Neural cell (in vitro differentiated cells): ENCODE data around the gene PSG1. TPM values are rescaled to one million over a fixed set of nuclear protein-coding genes. Genes with fewer than 3 reads are reported as not detected.
"Not testable (repeated sequence)": the region's sequence is repeated elsewhere in the genome, so short reads cannot be mapped to it uniquely, and the experiment has no call there.

Experiments
- H2AFZ ChIP-seq: fragments of 200-600, 300-800 bp; sonication (generic), shearing (Covaris generic); 2 replicates; pipeline ENCODE4 v1.6.0; 2014; ENCODE audit warnings: low read depth, mild to moderate bottlenecking, antibody characterized with exemption, low read length, moderate library complexity
- H3F3A ChIP-seq: fragments of 200-600 bp; shearing (Covaris generic); 2 replicates; pipeline ENCODE4 v1.6.1; 2016; ENCODE audit warnings: mild to moderate bottlenecking, moderate library complexity, mixed read lengths, antibody characterized with exemption, low read length; ENCODE audit not compliant: insufficient read depth, poor library complexity, severe bottlenecking
- H3K27ac ChIP-seq: fragments of 200-600, 300-800 bp; sonication (generic), shearing (Covaris generic); 2 replicates; pipeline ENCODE4 v1.5.1; 2014; ENCODE audit warnings: mild to moderate bottlenecking, low read length, moderate library complexity
- H3K27me3 ChIP-seq: fragments of 300-800, 200-600 bp; sonication (generic), shearing (Covaris generic); 2 replicates; pipeline ENCODE4 v1.6.0; 2014; ENCODE audit warnings: mild to moderate bottlenecking, low read depth, low read length, moderate library complexity; ENCODE audit not compliant: insufficient read depth
- H3K36me3 ChIP-seq: fragments of 300-800, 200-600 bp; sonication (generic), shearing (Covaris generic); 2 replicates; pipeline ENCODE4 v1.5.1; 2014; ENCODE audit warnings: mild to moderate bottlenecking, antibody characterized with exemption, low read length, moderate library complexity; ENCODE audit not compliant: insufficient read depth
- H3K4me2 ChIP-seq: fragments of 300-800, 200-600 bp; sonication (generic), shearing (Covaris generic); 2 replicates; pipeline ENCODE4 v1.6.0; 2014; ENCODE audit warnings: mild to moderate bottlenecking, low read length
- H3K4me3 ChIP-seq: fragments of 300-800, 200-600 bp; sonication (generic), shearing (Covaris generic); 2 replicates; pipeline ENCODE4 v1.5.1; 2014; ENCODE audit warnings: mild to moderate bottlenecking, low read length, moderate library complexity
- H3K79me2 ChIP-seq: fragments of 200-600 bp; shearing (Covaris generic); replicated peaks from 2 replicates; pipeline ENCODE4 v1.6.0; 2014; ENCODE audit warnings: mild to moderate bottlenecking, low read length, moderate library complexity; ENCODE audit not compliant: insufficient read depth
- H3K9ac ChIP-seq: fragments of 300-800, 200-600 bp; sonication (generic), shearing (Covaris generic); 2 replicates; pipeline ENCODE4 v1.6.1; 2016; ENCODE audit warnings: mild to moderate bottlenecking, low read length, mixed read lengths
- H3K9me2 ChIP-seq: fragments of 200-600 bp; shearing (Covaris generic); 2 replicates; pipeline ENCODE4 v1.6.1; 2016; ENCODE audit warnings: mild to moderate bottlenecking, low read length, mixed read lengths; ENCODE audit not compliant: insufficient read depth
- H3K9me3 ChIP-seq: fragments of 200-600, 300-800 bp; sonication (generic), shearing (Covaris generic); 2 replicates; pipeline ENCODE4 v1.6.1; 2016; ENCODE audit warnings: mild to moderate bottlenecking, mixed run types, low read length, moderate library complexity, mixed read lengths
- H4K20me1 ChIP-seq: fragments of 200-600 bp; shearing (Covaris generic); 2 replicates; pipeline ENCODE4 v1.6.1; 2016; ENCODE audit warnings: mild to moderate bottlenecking, mixed run types; ENCODE audit not compliant: insufficient read depth
- EP300 ChIP-seq: fragments of 450-650 bp; conservative IDR thresholded peaks from 2 replicates; pipeline ENCODE4 v1.6.1; 2014; ENCODE audit warnings: antibody characterized with exemption, mild to moderate bottlenecking, moderate library complexity; ENCODE audit not compliant: poor library complexity, severe bottlenecking
- EZH2 ChIP-seq: fragments of 200-600, 300-800 bp; shearing (Covaris generic), sonication (generic); IDR thresholded peaks from 2 replicates; pipeline ENCODE4 v1.6.1; 2014; ENCODE audit warnings: antibody characterized with exemption, low read length, borderline replicate concordance, mild to moderate bottlenecking; ENCODE audit not compliant: insufficient read depth, poor library complexity, severe bottlenecking
- MXI1 ChIP-seq: fragments of 450-650 bp; conservative IDR thresholded peaks from 2 replicates; pipeline ENCODE4 v1.6.1; 2014; ENCODE audit warnings: antibody characterized with exemption, mild to moderate bottlenecking; ENCODE audit not compliant: poor library complexity, severe bottlenecking
- POLR2AphosphoS5 ChIP-seq: IDR thresholded peaks from 2 replicates; pipeline ENCODE4 v1.6.1; 2012
- RAD21 ChIP-seq: fragments of 450-650 bp; conservative IDR thresholded peaks from 2 replicates; pipeline ENCODE4 v1.6.1; 2014; ENCODE audit warnings: antibody characterized with exemption, mild to moderate bottlenecking, moderate library complexity
- SMC3 ChIP-seq: fragments of 450-650 bp; conservative IDR thresholded peaks from 2 replicates; pipeline ENCODE4 v1.6.1; 2014; ENCODE audit warnings: antibody characterized with exemption, mild to moderate bottlenecking, moderate library complexity; ENCODE audit not compliant: poor library complexity
- TAF1 ChIP-seq: IDR thresholded peaks from 2 replicates; pipeline ENCODE4 v1.6.1; 2012; ENCODE audit warnings: low read depth
- polyA plus RNA-seq: library from polyadenylated mRNA; depleted of rRNA; stranded (reverse); fragments of >200 nt; gene quantifications from 2 replicates; pipeline ENCODE4 v1.2.3, GENCODE V29; 2014
- TF ChIP-seq, protein P1 (sequence below): IDR thresholded peaks from 2 replicates; pipeline ENCODE4 v1.6.1; 2012; ENCODE audit warnings: borderline replicate concordance
- TF ChIP-seq, protein P2 (sequence below): fragments of 450-650 bp; IDR thresholded peaks from 2 replicates; pipeline ENCODE4 v1.5.1; 2014; ENCODE audit warnings: antibody characterized with exemption, mild to moderate bottlenecking, moderate library complexity; ENCODE audit not compliant: poor library complexity, severe bottlenecking

The PSG1 gene
- polyA plus RNA-seq, 1 donor from 2014 or later = not detected

DNA sequence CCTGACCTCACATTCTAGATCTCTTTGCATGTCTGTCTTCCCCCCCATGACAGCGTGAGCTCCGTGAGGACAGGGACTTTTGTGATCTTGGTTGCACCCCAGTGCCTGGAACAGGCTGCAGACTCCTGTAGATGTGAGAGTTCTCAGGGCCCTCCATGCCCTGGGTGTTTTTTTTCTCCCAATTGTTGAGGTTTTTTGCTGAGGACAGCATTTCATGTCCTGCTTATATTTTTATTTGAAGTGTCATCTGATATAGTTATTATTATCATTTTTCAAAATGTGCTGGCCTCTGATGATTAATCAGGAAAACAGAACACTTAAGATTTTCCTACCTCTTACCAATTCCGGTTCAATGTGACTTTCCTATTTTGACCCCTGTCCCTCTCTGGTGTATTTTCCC, 24.8 kb downstream of the PSG1 start:
- not testable (repeated sequence) for H4K20me1 ChIP-seq, H3K9me3 ChIP-seq, H3K9ac ChIP-seq, H3K4me2 ChIP-seq, H3K27me3 ChIP-seq, H3K36me3 ChIP-seq, H2AFZ ChIP-seq, H3F3A ChIP-seq, H3K9me2 ChIP-seq, H3K4me3 ChIP-seq, H3K79me2 ChIP-seq, H3K27ac ChIP-seq

GRCh38 chr19:42853231-42853630, 26.3 kb downstream of the PSG1 start:
- H2AFZ ChIP-seq, H3K4me3 ChIP-seq, H3K9me3 ChIP-seq, H3F3A ChIP-seq, H3K9ac ChIP-seq, H3K4me2 ChIP-seq, H3K27me3 ChIP-seq, H4K20me1 ChIP-seq, H3K27ac ChIP-seq, H3K79me2 ChIP-seq, H3K9me2 ChIP-seq, H3K36me3 ChIP-seq: not testable (repeated sequence)

- not testable (repeated sequence) for H3K9ac ChIP-seq, H3K79me2 ChIP-seq, H3K9me2 ChIP-seq, H3K36me3 ChIP-seq, H3K9me3 ChIP-seq, H3K27me3 ChIP-seq, H3F3A ChIP-seq, H3K27ac ChIP-seq, H2AFZ ChIP-seq, H3K4me3 ChIP-seq, H3K4me2 ChIP-seq, H4K20me1 ChIP-seq
Measured at GRCh38 chr19:42852821-42853220, 26.7 kb downstream of the PSG1 start.

GRCh38 chr19:42851718-42852280, 27.7 kb downstream of the PSG1 start:
- H3K9ac ChIP-seq, H2AFZ ChIP-seq, H4K20me1 ChIP-seq, H3K4me2 ChIP-seq, H3K4me3 ChIP-seq, H3K9me3 ChIP-seq, H3K79me2 ChIP-seq, H3K36me3 ChIP-seq, H3K27ac ChIP-seq, H3F3A ChIP-seq, H3K9me2 ChIP-seq, H3K27me3 ChIP-seq: not testable (repeated sequence)

DNA sequence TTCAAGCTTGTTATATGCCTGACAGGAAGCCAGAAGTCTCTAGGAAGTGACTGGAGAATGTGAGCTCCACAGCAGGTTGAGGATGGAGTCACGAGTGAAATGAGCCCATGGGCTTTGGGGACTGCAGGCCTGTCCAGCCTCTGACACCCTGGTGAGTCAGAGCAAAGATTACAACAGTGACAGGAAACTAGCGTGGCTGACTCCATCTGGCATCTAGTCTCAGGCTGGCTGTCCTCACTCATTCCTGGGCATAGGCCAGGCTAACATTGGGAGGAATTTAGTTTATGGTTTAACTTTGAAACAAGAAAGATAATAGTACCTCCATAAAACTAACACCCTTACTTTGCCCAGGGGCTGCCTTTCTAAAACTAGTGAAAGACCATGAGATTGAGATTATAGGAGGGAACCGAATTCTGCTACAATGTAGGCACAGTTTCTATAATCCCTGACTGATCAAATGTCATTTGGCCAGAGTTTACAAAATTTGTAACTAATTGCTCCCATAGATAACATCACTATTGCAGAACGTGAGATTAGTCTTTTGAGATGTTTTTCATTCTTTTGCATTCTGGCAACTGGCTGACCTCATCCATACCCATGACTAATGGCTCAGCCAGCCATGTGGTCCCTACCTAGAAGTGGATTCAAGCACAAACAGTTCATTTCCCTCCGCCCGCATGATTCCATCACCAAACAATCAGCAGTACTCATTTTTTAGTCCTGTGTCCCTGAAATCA, 28.4 kb downstream of the PSG1 start:
- no peak overlapping the region for H3K9ac ChIP-seq
- TF ChIP-seq, protein P1, sequence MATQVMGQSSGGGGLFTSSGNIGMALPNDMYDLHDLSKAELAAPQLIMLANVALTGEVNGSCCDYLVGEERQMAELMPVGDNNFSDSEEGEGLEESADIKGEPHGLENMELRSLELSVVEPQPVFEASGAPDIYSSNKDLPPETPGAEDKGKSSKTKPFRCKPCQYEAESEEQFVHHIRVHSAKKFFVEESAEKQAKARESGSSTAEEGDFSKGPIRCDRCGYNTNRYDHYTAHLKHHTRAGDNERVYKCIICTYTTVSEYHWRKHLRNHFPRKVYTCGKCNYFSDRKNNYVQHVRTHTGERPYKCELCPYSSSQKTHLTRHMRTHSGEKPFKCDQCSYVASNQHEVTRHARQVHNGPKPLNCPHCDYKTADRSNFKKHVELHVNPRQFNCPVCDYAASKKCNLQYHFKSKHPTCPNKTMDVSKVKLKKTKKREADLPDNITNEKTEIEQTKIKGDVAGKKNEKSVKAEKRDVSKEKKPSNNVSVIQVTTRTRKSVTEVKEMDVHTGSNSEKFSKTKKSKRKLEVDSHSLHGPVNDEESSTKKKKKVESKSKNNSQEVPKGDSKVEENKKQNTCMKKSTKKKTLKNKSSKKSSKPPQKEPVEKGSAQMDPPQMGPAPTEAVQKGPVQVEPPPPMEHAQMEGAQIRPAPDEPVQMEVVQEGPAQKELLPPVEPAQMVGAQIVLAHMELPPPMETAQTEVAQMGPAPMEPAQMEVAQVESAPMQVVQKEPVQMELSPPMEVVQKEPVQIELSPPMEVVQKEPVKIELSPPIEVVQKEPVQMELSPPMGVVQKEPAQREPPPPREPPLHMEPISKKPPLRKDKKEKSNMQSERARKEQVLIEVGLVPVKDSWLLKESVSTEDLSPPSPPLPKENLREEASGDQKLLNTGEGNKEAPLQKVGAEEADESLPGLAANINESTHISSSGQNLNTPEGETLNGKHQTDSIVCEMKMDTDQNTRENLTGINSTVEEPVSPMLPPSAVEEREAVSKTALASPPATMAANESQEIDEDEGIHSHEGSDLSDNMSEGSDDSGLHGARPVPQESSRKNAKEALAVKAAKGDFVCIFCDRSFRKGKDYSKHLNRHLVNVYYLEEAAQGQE = no peak
- TF ChIP-seq TAF1 (no peak), EZH2 (no peak), MXI1 (no peak), EP300 (no peak), SMC3 (no peak), POLR2AphosphoS5 (no peak), RAD21 (no peak)
- TF ChIP-seq, protein P2, sequence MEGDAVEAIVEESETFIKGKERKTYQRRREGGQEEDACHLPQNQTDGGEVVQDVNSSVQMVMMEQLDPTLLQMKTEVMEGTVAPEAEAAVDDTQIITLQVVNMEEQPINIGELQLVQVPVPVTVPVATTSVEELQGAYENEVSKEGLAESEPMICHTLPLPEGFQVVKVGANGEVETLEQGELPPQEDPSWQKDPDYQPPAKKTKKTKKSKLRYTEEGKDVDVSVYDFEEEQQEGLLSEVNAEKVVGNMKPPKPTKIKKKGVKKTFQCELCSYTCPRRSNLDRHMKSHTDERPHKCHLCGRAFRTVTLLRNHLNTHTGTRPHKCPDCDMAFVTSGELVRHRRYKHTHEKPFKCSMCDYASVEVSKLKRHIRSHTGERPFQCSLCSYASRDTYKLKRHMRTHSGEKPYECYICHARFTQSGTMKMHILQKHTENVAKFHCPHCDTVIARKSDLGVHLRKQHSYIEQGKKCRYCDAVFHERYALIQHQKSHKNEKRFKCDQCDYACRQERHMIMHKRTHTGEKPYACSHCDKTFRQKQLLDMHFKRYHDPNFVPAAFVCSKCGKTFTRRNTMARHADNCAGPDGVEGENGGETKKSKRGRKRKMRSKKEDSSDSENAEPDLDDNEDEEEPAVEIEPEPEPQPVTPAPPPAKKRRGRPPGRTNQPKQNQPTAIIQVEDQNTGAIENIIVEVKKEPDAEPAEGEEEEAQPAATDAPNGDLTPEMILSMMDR = no peak
- no peak overlapping the region for H3K4me3 ChIP-seq
- no peaks in the 10 kb centered on the region for H3K79me2 ChIP-seq
- no peak overlapping the region for H3K4me2 ChIP-seq
- no peak overlapping the region for H3K27ac ChIP-seq
- H3K9me3 ChIP-seq = no peaks in the 10 kb centered on the region
- H4K20me1 ChIP-seq = no peaks in the 10 kb centered on the region
- H3K36me3 ChIP-seq = no peaks in the 10 kb centered on the region
- no peaks in the 10 kb centered on the region for H3K9me2 ChIP-seq
- H3K27me3 ChIP-seq = no peaks in the 10 kb centered on the region
- no peaks in the 10 kb centered on the region for H3F3A ChIP-seq
- H2AFZ ChIP-seq = no peak overlapping the region
